GM12865 (cell line): ENCODE data around the gene GRK5.

Experiments used
- DNase-seq: peaks from one replicate; pipeline ENCODE4 v3.0.0; 2010; ENCODE audit warnings: low read depth
- H3K4me3 ChIP-seq: 2 replicates; pipeline ENCODE4 v1.5.1; 2011; ENCODE audit warnings: mild to moderate bottlenecking, low read depth, low read length, control low read depth
- CTCF ChIP-seq: IDR thresholded peaks from 2 replicates; pipeline ENCODE4 v1.5.1; 2011; ENCODE audit warnings: low read length, control low read depth, low read depth, inconsistent platforms; ENCODE audit not compliant: insufficient read depth; ENCODE audit errors: missing control alignments

The GRK5 gene

GRCh38 chr10:119319161-119319919 is 112.0 kb downstream of the GRK5 start:
- no peak for TF ChIP-seq CTCF
- H3K4me3 ChIP-seq = no peak overlapping the region
- DNase-seq = no peak

GRCh38 chr10:119319920-119320258 is 112.5 kb downstream of the GRK5 start:
- no peak overlapping the region for H3K4me3 ChIP-seq
- TF ChIP-seq CTCF = no peak
- no peak for DNase-seq

GRCh38 chr10:119320981-119321380 is 113.6 kb downstream of the GRK5 start:
- TF ChIP-seq CTCF = no peak
- H3K4me3 ChIP-seq = no peak overlapping the region
- DNase-seq = no peak

GRCh38 chr10:119323085-119324016 is 116.0 kb downstream of the GRK5 start:
- TF ChIP-seq CTCF = no peak
- H3K4me3 ChIP-seq = no peak overlapping the region
- DNase-seq = no peak

- no peak overlapping the region for H3K4me3 ChIP-seq
- no peak for TF ChIP-seq CTCF
- no peak for DNase-seq
Observed at GRCh38 chr10:119325131-119325530, 117.8 kb downstream of the GRK5 start.

GRCh38 chr10:119326167-119326566 is 118.8 kb downstream of the GRK5 start:
- H3K4me3 ChIP-seq = no peak overlapping the region
- no peak for DNase-seq
- TF ChIP-seq CTCF = no peak
